Endothelial cell (in vitro differentiated cells): ENCODE data around the gene CYP2B6. TPM values are rescaled to one million over a fixed set of nuclear protein-coding genes. Genes with fewer than 3 reads are reported as not detected.

Experiments used
- DNase-seq: peaks from one replicate; pipeline ENCODE4 v3.0.0; 2021; ENCODE audit warnings: low spot score
- H3K27ac Mint-ChIP-seq: one replicate; pipeline ENCODE4 v1.8.0; 2021; ENCODE audit warnings: mixed read lengths, inconsistent platforms; ENCODE audit not compliant: unreplicated experiment
- H3K27me3 Mint-ChIP-seq: one replicate; pipeline ENCODE4 v1.8.0; 2021; ENCODE audit warnings: mild to moderate bottlenecking, moderate library complexity, mixed read lengths, inconsistent platforms; ENCODE audit not compliant: unreplicated experiment
- H3K36me3 Mint-ChIP-seq: one replicate; pipeline ENCODE4 v1.8.0; 2021; ENCODE audit warnings: mild to moderate bottlenecking, low read depth, mixed read lengths, inconsistent platforms; ENCODE audit not compliant: unreplicated experiment
- H3K4me1 Mint-ChIP-seq: one replicate; pipeline ENCODE4 v1.8.0; 2021; ENCODE audit warnings: mild to moderate bottlenecking, mixed read lengths, inconsistent platforms; ENCODE audit not compliant: unreplicated experiment
- H3K4me3 Mint-ChIP-seq: one replicate; pipeline ENCODE4 v1.8.0; 2021; ENCODE audit warnings: mild to moderate bottlenecking, mixed read lengths, inconsistent platforms; ENCODE audit not compliant: unreplicated experiment
- H3K9me3 Mint-ChIP-seq: one replicate; pipeline ENCODE4 v1.8.0; 2021; ENCODE audit warnings: mixed read lengths, inconsistent platforms; ENCODE audit not compliant: unreplicated experiment
- long read RNA-seq: library from polyadenylated mRNA; unstranded; transcript quantifications from one replicate; pipeline ENCODE4 v2.0.0, GENCODE V29; 2020; ENCODE audit not compliant: unreplicated experiment
- total RNA-seq: library from RNA; stranded (reverse); fragmentation: NEBNext Ultra II Directional; extraction: Animal tissue kit (Norgen Biotek cat#: 25700); gene quantifications from one replicate; pipeline ENCODE4 v1.2.1, GENCODE V29; 2021; ENCODE audit not compliant: unreplicated experiment
- TF ChIP-seq, protein P1 (sequence below): fragments of 200-600 bp; sonication (generic); IDR thresholded peaks from one replicate; pipeline ENCODE4 v1.5.0; 2021; ENCODE audit warnings: antibody characterized with exemption; ENCODE audit not compliant: unreplicated experiment

Gene CYP2B6
- not detected for total RNA-seq
- long read RNA-seq: 0 reads

DNA sequence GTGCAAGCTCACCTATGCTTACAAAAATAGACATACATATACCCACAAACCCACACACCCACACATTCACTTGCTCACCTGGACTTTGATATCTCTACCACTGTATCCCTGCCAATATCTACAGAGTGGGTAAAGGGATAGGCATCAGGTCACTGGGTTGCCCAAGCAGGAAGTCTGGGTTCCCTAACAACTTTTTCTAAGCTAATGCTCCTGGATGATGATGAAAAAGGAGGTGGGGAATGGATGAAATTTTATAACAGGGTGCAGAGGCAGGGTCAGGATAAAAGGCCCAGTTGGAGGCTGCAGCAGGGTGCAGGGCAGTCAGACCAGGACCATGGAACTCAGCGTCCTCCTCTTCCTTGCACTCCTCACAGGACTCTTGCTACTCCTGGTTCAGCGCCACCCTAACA is at the start of gene CYP2B6:
TSS of gene CYP2B6 (plus strand) at position 311 of the 410 bp plus-strand sequence. CDS start at position 335, 24 bp downstream.
- TF ChIP-seq, protein P1, sequence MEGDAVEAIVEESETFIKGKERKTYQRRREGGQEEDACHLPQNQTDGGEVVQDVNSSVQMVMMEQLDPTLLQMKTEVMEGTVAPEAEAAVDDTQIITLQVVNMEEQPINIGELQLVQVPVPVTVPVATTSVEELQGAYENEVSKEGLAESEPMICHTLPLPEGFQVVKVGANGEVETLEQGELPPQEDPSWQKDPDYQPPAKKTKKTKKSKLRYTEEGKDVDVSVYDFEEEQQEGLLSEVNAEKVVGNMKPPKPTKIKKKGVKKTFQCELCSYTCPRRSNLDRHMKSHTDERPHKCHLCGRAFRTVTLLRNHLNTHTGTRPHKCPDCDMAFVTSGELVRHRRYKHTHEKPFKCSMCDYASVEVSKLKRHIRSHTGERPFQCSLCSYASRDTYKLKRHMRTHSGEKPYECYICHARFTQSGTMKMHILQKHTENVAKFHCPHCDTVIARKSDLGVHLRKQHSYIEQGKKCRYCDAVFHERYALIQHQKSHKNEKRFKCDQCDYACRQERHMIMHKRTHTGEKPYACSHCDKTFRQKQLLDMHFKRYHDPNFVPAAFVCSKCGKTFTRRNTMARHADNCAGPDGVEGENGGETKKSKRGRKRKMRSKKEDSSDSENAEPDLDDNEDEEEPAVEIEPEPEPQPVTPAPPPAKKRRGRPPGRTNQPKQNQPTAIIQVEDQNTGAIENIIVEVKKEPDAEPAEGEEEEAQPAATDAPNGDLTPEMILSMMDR: no peak
- H3K9me3 Mint-ChIP-seq: no peaks in the 10 kb centered on the region
- H3K36me3 Mint-ChIP-seq: peaks cover 7% of the 10 kb centered on the region
- no peak within 1 kb of the TSS for H3K27ac Mint-ChIP-seq
- H3K27me3 Mint-ChIP-seq: peaks cover 2% of the 10 kb centered on the region
- no peaks in the 10 kb centered on the region for H3K4me1 Mint-ChIP-seq
- no peak within 1 kb of the TSS for H3K4me3 Mint-ChIP-seq
- no peak for DNase-seq

DNA sequence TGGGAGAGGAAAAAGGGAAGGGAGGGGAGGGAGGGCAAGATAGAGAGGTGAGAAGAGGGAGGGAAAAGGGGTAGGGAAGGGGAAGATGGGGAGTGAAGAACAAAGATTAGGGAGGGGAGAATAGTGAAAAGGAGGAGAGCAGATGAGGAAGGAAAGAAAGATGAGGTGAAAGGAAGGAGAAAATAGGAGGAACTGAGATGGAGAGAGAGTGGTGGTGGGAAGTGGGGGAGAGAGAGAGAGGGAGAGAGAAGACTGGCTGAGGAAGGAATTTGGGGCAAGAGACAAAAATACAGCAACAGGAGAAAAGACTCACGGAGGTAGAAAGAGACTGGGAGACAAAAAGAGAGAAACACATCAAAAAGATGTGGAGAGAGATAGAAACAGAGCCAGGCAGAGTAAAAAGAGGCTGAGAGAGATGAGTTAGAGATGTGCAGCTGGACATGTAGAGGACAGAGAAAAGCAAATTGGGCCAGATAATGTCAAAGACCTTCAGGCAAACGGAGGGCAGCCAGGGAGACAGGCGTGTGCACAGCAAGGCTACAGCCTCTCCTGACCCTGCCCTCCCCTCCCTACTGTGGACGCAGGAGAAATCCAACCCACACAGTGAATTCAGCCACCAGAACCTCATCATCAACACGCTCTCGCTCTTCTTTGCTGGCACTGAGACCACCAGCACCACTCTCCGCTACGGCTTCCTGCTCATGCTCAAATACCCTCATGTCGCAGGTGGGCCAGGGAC is 49.4 kb upstream of the CYP2B6 start:
- H3K4me3 Mint-ChIP-seq: no peak overlapping the region
- no peaks in the 10 kb centered on the region for H3K36me3 Mint-ChIP-seq
- TF ChIP-seq, protein P1: no peak
- H3K27me3 Mint-ChIP-seq: peaks cover 4% of the 10 kb centered on the region
- H3K9me3 Mint-ChIP-seq: no peaks in the 10 kb centered on the region
- DNase-seq: no peak
- H3K4me1 Mint-ChIP-seq: no peaks in the 10 kb centered on the region
- no peak overlapping the region for H3K27ac Mint-ChIP-seq

DNA sequence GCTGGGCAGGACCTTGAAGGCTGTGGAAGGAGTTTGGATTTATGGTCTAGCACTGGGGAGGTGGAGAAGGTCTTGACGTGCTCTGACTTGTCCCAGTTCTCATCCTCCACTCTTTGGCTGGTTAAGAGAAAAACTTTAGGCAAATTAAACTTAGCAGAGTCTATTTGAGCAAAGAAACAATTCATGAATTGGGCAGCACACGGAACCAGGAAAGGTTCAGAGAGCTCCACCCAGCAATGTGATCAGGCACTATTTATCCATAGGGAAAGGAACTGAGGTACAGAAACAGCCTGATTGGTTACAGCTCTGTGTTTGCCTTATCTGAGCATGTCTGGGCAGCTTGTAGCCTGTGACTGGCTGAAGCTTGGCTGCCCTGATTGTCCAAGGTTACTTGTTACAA is 45.4 kb upstream of the CYP2B6 start:
- peaks cover 4% of the 10 kb centered on the region for H3K27me3 Mint-ChIP-seq
- TF ChIP-seq, protein P1: no peak
- no peak overlapping the region for H3K4me3 Mint-ChIP-seq
- H3K36me3 Mint-ChIP-seq: no peaks in the 10 kb centered on the region
- no peaks in the 10 kb centered on the region for H3K4me1 Mint-ChIP-seq
- H3K27ac Mint-ChIP-seq: no peak overlapping the region
- no peak for DNase-seq
- peaks cover 5% of the 10 kb centered on the region for H3K9me3 Mint-ChIP-seq

DNA sequence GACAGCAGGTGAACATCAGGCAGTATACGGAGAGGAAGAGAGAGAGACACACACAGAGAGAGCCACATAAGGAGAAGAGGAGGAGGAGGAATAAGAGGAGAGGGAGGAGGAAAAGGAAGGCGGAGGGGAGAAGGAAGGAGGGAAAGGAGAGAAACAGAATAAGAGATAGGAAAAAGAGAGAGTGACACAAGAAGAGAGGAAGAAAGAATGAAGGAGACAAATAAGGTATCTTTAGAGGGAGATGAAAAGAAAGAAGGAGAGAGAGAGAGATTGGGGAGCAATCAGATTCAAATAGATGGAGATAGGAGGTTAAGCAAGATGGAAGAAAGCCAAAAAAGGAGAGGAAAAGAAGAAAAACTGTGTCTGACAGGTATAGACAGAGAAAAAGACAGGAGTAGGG is 44.0 kb upstream of the CYP2B6 start:
- DNase-seq: no peak

DNA sequence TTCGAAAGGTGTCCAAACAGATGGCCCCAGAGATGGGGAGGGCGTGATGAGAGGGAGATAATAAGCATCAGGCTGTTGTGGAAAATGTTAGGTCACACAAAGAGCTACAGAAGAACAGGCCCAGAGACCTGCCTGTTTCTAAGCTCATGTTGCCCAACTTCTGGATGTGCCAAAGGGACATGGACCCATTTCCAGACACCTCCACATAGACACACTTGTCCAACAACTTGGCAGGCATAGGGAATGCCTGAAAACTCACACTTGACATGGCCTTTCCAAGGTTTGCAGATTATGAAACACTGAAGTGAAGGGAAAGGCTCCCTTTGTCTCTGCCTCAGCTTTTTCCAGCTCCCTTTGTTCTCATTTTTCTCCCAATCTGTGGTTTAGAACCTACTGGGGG is 43.5 kb upstream of the CYP2B6 start:
- no peak overlapping the region for H3K27ac Mint-ChIP-seq

More for the DNA sequence above, 44.0 kb upstream of the CYP2B6 start:
- Mint-ChIP-seq H3K27ac (no peak overlapping the region), H3K4me1 (no peaks in the 10 kb centered on the region), H3K4me3 (no peak overlapping the region), H3K9me3 (peaks cover 5% of the 10 kb centered on the region), H3K36me3 (no peaks in the 10 kb centered on the region), H3K27me3 (peaks cover 4% of the 10 kb centered on the region)
- TF ChIP-seq, protein P1: no peak

More for the DNA sequence above, 43.5 kb upstream of the CYP2B6 start:
- DNase-seq: no peak
- peaks cover 5% of the 10 kb centered on the region for H3K9me3 Mint-ChIP-seq
- no peaks in the 10 kb centered on the region for H3K36me3 Mint-ChIP-seq
- no peaks in the 10 kb centered on the region for H3K4me1 Mint-ChIP-seq
- TF ChIP-seq, protein P1: no peak
- no peak overlapping the region for H3K4me3 Mint-ChIP-seq
- peaks cover 4% of the 10 kb centered on the region for H3K27me3 Mint-ChIP-seq
